HT-29 (cell line): ENCODE measurements around the gene EPS8L1. TPM values are rescaled to one million over a fixed set of nuclear protein-coding genes. Genes with fewer than 3 reads are reported as not detected.

Experiments
- DNase-seq: peaks from one replicate; pipeline ENCODE4 v3.0.0-alpha.2; 2015; ENCODE audit warnings: low spot score
- small RNA-seq: library from RNA; depleted of rRNA; stranded (forward); fragments of <200 nt; gene quantifications from one replicate; pipeline ENCODE3, GENCODE V24; 2014
- total RNA-seq: library from RNA; depleted of rRNA; stranded (reverse); fragments of >200 nt; shearing (Covaris generic); gene quantifications from 2 replicates; pipeline ENCODE4 v1.2.3, GENCODE V29; 2014; rRNA removed

The EPS8L1 gene
- total RNA-seq, 1 experiment from 2014 or later, result 612 TPM

DNA sequence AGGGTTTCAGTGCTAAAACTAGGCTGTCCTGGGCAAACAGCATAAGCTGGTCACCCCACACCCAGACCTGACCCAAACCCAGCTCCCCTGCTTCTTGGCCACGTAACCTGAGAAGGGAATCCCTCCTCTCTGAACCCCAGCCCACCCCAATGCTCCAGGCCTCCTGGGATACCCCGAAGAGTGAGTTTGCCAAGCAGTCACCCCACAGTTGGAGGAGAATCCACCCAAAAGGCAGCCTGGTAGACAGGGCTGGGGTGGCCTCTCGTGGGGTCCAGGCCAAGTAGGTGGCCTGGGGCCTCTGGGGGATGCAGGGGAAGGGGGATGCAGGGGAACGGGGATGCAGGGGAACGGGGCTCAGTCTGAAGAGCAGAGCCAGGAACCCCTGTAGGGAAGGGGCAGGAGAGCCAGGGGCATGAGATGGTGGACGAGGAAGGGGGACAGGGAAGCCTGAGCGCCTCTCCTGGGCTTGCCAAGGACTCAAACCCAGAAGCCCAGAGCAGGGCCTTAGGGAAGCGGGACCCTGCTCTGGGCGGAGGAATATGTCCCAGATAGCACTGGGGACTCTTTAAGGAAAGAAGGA is 39.0 kb downstream of the EPS8L1 start:
- DNase-seq, result no peak

DNA sequence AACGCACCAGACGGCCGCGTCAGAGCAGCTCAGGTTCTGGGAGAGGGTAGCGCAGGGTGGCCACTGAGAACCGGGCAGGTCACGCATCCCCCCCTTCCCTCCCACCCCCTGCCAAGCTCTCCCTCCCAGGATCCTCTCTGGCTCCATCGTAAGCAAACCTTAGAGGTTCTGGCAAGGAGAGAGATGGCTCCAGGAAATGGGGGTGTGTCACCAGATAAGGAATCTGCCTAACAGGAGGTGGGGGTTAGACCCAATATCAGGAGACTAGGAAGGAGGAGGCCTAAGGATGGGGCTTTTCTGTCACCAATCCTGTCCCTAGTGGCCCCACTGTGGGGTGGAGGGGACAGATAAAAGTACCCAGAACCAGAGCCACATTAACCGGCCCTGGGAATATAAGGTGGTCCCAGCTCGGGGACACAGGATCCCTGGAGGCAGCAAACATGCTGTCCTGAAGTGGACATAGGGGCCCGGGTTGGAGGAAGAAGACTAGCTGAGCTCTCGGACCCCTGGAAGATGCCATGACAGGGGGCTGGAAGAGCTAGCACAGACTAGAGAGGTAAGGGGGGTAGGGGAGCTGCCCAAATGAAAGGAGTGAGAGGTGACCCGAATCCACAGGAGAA is 39.9 kb downstream of the EPS8L1 start:
- no peak for DNase-seq

DNA sequence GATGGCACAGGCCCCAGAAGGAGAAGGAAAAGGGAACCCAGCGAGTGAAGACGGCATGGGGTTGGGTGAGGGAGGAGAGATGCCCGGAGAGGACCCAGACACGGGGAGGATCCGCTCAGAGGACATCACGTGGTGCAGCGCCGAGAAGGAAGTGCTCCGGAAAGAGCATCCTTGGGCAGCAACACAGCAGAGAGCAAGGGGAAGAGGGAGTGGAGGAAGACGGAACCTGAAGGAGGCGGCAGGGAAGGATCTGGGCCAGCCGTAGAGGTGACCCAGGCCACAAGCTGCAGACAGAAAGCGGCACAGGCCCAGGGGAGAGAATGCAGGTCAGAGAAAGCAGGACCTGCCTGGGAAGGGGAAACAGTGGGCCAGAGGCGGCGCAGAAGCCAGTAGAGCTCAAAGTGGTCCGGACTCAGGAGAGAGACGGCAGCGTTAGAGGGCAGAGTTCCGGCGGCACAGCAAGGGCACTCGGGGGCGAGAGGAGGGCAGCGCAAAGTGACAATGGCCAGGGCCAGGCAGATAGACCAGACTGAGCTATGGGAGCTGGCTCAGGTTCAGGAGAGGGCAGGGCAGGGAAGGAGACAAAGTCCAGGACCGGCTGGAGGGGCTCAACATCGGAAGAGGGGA is 40.7 kb downstream of the EPS8L1 start:
- DNase-seq, result peak; percentile 58

DNA sequence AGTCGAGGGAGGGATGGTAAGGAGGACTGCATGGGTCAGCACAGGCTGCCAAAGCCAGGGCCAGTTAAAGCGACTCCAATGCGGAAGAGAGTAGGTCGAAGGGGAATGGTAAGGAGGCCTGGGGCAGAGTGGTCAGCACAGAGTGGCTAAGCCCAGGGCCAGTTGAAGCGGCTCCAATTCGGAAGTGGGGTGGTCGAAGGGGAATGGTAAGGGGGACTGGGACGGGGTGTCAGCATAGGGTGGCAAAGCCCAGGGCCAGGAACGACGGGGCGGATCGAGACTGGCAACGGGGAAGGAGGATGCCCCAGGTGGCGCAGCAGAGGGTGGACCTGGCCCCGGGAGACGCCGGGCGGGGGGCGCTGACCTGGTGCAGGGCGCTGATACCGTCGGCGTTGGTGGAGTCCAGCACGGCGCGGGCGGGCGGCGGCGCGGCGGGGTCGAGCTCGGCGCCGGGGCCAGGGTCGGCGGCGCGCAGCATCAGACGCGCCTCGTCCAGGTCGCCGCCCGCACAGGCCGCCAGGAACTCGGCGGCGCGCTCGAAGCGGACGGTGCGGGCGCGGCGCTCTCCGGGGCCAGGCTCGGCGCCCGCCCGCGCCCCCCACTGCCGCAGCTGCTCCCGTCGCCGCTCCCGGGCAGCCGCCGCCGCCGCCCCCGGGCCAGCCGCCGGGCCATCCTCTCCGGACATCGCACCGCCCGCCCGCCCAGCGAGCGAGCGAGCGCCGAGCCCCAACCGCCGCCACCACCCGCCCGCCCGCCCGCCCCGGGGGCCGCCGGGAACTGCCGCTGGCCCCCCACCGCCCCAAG is 41.4 kb downstream of the EPS8L1 start, which contains the start of gene PPP1R12C:
TSS of gene PPP1R12C (minus strand) at position 779 of the 804 bp plus-strand sequence. CDS start at position 685, 94 bp downstream.
- no peak for DNase-seq

DNA sequence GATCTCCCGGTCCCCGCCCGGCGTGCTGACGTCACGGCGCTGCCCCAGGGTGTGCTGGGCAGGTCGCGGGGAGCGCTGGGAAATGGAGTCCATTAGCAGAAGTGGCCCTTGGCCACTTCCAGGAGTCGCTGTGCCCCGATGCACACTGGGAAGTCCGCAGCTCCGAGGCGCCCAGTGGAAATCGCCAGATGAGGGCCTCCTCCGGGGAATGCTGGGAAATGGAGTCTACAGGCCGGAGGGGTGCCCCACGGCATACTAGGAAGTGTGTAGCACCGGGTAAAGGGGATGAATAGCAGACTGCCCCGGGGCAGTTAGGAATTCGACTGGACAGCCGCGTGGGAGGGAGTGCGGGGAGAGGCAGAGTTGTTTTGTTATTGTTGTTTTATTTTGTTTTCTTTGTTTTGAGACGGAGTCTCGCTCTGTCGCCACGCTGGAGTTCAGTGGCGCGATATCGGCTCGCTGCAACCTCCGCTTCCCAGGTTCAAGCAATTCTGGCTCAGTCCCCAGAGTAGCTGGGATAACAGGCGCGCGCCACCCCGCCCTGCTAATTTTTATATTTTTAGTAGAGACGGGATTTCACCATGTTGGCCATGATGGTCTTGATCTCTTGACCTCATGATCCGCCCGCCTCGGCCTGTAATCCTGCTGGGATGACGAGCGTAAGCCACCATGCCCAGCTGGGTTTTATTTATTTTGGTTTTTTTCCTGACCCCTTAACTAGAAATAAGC is 42.2 kb downstream of the EPS8L1 start:
- DNase-seq, result peak; percentile 100

DNA sequence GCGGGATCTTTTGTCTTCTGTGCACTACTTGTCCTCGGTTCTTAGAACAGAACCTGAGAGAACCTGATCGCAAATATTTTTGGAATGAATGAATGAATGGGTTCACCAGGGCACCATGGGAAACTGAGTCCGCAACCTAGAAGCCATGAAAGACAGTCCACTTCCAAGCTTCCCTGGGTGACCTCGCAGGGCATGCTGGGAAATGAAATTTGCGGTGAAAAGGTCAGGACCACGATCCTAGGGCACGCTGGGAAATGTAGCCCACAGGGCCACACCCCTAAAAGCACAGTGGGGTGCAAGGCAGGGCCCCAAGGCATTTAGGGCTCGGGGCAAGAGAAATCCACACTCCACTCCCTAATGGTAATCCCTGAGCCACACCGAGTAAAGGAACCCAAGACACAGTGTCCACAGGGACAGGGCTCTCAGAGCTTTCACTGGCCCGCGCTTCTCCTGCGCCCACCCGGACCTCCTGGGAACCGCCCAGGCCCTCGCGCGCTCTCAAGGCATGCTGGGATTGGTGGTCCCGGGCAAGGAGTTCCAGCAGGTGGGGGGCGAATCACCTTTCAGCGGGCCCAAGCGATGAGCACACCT is 42.8 kb downstream of the EPS8L1 start:
- no peak for DNase-seq

DNA sequence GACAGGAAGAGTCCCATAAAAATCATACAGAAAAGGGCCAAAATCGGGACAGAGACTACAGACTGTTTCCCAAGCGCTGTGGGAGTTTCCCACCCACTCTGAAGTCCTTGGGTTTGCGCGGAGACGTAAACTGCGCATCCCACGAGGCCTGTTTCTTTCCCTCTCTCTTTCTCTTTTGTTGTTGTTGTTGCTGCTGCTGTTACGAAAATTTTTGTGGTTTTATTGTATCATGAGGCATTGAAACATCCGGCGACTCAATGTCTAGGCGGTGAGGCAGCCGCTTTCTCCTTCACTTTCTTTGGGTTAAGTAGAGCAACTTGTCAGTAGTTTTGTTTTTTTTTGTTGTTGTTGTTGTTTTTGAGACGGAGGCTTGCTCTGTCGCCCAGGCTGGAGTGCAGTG is 43.4 kb downstream of the EPS8L1 start:
- DNase-seq, result no peak

DNA sequence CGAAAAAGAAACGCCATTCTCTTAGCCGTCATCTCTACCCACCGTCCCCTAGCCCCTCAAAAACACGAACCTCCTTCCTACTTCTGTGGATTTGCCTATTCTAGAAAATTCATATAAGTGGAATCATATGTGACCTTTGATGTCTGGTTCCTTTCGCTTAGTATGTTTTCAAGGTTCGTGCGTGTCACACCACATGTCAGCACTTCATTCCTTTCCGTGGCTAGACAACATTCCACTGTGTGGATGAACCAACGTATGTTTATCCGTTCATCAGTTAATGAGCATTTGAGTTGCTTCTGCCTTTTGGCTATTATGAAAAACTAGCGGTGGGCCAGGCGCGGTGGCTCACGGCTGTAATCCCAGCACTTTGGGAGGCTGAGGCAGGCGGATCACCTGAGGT is 55.8 kb downstream of the EPS8L1 start:
- DNase-seq, result no peak

DNA sequence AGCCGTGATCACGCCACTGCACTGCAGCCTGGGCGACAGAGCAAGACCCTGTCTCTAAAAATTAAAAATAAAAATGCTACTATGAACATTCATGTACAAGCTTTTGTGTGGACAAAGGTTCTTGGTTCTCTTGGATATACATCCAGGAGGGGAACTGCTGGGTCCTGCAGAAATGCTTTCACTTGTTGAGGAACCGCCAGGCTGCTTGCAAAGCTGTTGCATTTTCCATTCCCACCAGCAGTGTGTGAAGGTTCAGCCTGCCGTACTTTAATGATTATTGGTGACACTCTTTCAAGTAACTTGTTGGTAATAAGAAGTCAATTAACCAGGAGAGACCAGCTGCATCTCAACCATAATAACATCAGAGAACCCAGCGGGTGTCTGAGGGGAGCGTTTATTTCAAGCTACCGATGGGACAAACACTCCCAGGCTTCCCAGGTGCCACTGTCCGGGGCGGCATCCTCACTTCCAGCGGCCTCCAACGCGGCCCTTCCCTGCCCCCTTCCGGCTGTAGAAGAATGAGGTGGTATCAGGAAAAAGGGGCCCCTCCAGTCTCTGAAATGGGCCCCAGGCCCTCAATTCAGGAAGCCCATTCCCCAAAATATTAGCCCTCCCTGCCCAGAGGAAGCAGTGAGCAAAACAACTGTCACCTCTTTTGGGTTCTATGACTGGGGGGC is 56.9 kb downstream of the EPS8L1 start:
- no peak for DNase-seq

DNA sequence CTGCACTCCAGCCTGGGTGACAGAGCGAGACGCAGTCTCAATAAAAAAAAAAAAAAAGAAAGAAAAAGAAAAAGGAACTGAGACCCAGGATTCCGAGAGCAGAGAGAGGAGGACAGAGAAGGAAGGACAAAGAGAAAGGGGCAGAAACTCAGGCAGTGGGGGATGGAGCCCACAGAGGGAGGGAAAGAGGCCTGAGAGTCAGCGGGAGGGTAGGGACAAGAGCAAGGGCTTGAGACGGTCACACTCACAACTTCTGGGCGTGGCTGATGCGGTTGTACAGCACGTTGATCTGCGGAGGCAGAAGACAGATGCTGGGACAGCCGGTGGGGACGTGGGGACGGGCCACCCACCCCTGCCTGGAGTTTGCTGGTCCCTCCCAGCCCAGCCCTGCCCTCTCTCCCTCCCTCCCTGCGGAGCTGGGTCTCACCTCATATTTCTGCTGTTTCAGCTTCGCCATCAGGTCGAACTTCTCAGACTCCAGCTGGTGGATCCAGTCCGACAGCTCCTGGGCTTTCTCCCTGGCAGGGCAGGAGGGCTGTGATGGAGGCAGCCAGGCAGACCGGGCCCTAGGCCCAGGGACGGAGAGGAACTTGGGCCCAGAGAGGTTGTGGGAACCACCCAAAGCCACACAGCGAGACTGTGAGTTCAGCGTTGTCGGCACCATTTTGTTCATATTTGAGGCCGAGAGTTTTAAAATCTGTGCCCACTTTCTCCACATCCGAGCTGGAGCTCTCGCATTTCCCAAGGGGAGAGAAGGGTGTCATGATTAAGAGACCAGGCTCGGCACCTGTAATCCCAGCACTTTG is 58.2 kb downstream of the EPS8L1 start:
- no peak for DNase-seq

DNA sequence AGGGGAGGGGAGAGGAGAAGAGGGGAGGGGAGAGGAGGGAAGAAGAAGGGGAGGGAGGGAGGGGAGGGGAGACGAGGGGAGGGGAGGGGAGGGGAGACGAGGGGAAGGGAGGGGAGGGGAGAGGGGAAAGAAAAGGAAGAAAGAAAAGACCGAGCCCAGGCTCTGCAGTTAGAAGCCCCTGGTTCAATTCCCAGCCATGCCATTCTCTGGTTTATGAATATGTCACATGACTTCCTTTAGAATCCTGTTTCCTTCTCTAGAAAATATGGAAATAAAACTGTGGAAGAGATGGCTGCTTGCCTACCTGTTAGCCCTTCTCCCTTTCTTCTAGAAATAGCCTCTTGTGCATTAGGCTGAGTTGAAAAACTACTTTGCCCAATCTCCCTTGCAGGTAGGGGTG is 59.1 kb downstream of the EPS8L1 start:
- DNase-seq, result no peak

DNA sequence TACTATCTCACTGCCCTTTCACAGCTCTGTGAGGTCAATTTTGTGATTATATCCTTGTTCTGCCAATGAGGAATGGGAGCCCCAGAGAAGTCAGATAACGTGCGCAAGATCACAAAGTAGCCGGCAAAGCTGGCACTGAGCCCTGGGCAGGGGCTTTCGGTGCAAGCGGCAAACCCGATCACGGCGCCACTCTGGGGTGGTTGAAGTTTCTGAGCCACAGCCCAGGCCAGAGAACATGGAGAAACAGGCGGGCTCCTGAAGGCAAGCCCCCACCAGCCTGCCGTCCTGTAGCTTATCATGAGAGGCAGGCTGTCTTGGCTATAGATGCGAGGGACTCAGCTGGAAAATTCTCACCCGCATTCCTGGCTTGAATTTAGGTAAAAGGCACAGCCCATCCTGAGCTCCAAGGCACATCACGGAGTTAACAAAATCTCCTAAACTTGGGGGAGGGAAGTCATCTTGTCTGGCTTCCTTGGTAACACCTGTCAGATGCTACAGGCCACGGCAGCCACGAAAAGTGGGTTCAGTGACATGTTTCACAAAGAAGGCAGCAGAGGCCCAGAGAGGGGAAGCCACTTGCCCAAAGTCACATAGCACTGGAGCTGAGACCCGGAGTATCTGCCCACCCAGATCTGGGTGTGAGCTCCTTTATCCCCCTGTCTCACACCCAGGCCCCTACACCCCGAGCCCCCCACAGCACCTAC is 60.9 kb downstream of the EPS8L1 start:
- no peak for DNase-seq

Small RNAs within 50 kb of the gene (small RNA-seq; reads per million reads assigned to genes)
- 0.50 reads per million for gene MIR7975

Other genes starting within 250 kb of the EPS8L1 start
- gene KIR2DS4, start 243.2 kb upstream of the EPS8L1 start, total RNA-seq, result not detected in 2 replicates
- not detected in 2 replicates for gene KIR3DL2, start 225.4 kb upstream of the EPS8L1 start, total RNA-seq
- gene FCAR, start 201.6 kb upstream of the EPS8L1 start, total RNA-seq, result not detected in 2 replicates
- not detected in 2 replicates for gene NCR1, start 169.7 kb upstream of the EPS8L1 start, total RNA-seq
- gene NLRP7, start 128.3 kb upstream of the EPS8L1 start, total RNA-seq, result not detected in 2 replicates
- gene NLRP2, start 109.5 kb upstream of the EPS8L1 start, total RNA-seq, result not detected in 2 replicates
- gene GP6, start 37.6 kb upstream of the EPS8L1 start, total RNA-seq, result 0.05 TPM in 1 of 2 replicates, not detected in the other
- 107 and 119 TPM in 2 replicates for gene RDH13, start 12.7 kb upstream of the EPS8L1 start, total RNA-seq
- 227 and 261 TPM in 2 replicates for gene PPP1R12C, start 41.8 kb downstream of the EPS8L1 start, total RNA-seq
- gene TNNT1, start 73.3 kb downstream of the EPS8L1 start, total RNA-seq, result 4.5 and 5.0 TPM in 2 replicates
- 11.1 and 20.3 TPM in 2 replicates for gene TNNI3, start 81.9 kb downstream of the EPS8L1 start, total RNA-seq
- gene DNAAF3, start 90.7 kb downstream of the EPS8L1 start, total RNA-seq, result 17.3 and 21.1 TPM in 2 replicates
- 0.71 and 1.5 TPM in 2 replicates for gene SYT5, start 104.4 kb downstream of the EPS8L1 start, total RNA-seq
- gene PTPRH, start 133.6 kb downstream of the EPS8L1 start, total RNA-seq, result 87.1 and 103 TPM in 2 replicates
- gene TMEM86B, start 152.9 kb downstream of the EPS8L1 start, total RNA-seq, result 9.9 and 10.6 TPM in 2 replicates
- gene PPP6R1, start 183.1 kb downstream of the EPS8L1 start, total RNA-seq, result 111 and 131 TPM in 2 replicates
- gene HSPBP1, start 204.2 kb downstream of the EPS8L1 start, total RNA-seq, result 173 and 177 TPM in 2 replicates
- gene BRSK1, start 208.1 kb downstream of the EPS8L1 start, total RNA-seq, result 0.37 and 1.9 TPM in 2 replicates
- gene TMEM150B, start 249.5 kb downstream of the EPS8L1 start, total RNA-seq, result 12.5 and 19.7 TPM in 2 replicates